Left ventricle myocardium inferior (tissue), 1 donor: ENCODE data around the gene RAB31. TPM values are rescaled to one million over a fixed set of nuclear protein-coding genes. Genes with fewer than 3 reads are reported as not detected.

Experiments
- DNase-seq: peaks from one replicate; pipeline ENCODE4 v3.0.0-alpha.2; 2020
- H3K27ac ChIP-seq: fragments of 200-600 bp; replicated peaks from 2 replicates; pipeline ENCODE4 v1.8.0; 2021
- H3K27me3 ChIP-seq: fragments of 200-600 bp; 2 replicates; pipeline ENCODE4 v1.8.0; 2021; ENCODE audit warnings: low read depth
- H3K36me3 ChIP-seq: fragments of 200-600 bp; 2 replicates; pipeline ENCODE4 v1.8.0; 2021
- H3K4me1 ChIP-seq: fragments of 200-600 bp; 2 replicates; pipeline ENCODE4 v1.8.0; 2021
- H3K4me3 ChIP-seq: fragments of 200-600 bp; 2 replicates; pipeline ENCODE4 v1.8.0; 2021; ENCODE audit warnings: mild to moderate bottlenecking, moderate library complexity
- H3K9me3 ChIP-seq: fragments of 200-600 bp; replicated peaks from 2 replicates; pipeline ENCODE4 v1.8.0; 2021
- CTCF ChIP-seq: fragments of 200-600 bp; IDR thresholded peaks from 2 replicates; pipeline ENCODE4 v1.8.0; 2021; ENCODE audit warnings: antibody characterized with exemption, mild to moderate bottlenecking, borderline replicate concordance
- intact Hi-C: fragments of 100-400 bp; cut with micrococcal nuclease; formaldehyde crosslinking; loops from one replicate; pipeline ENCODE4 v1.11.0; 2022
- total RNA-seq: library from RNA; stranded (reverse); fragmentation: NEBNext Ultra II Directional; extraction: Animal tissue kit (Norgen Biotek cat#: 25700); gene quantifications from one replicate; pipeline ENCODE4 v1.2.1, GENCODE V29; 2021
- donor health status: DM: no; HTN: yes; CAD: no; lungs with severe emphysema.

The RAB31 gene
- total RNA-seq, 1 donor from 2014 or later, result 12.0 TPM

GRCh38 chr18:9720327-9720726 lies 12.2 kb downstream of the RAB31 start:
- H3K4me1 ChIP-seq, result peaks cover 5% of the 10 kb centered on the region
- no peaks in the 10 kb centered on the region for H3K27me3 ChIP-seq
- H3K27ac ChIP-seq, result no peak overlapping the region
- H3K4me3 ChIP-seq, result no peak overlapping the region
- no peak for TF ChIP-seq CTCF
- no peaks in the 10 kb centered on the region for H3K9me3 ChIP-seq
- intact Hi-C loops, result no loop called here
- no peak for DNase-seq
- peaks cover 6% of the 10 kb centered on the region for H3K36me3 ChIP-seq

GRCh38 chr18:9721893-9722550 lies 13.9 kb downstream of the RAB31 start:
- no peak overlapping the region for H3K27ac ChIP-seq

GRCh38 chr18:9722691-9723090 lies 14.6 kb downstream of the RAB31 start:
- no peak overlapping the region for H3K4me3 ChIP-seq
- H3K4me1 ChIP-seq, result peaks cover 5% of the 10 kb centered on the region
- no peak overlapping the region for H3K27ac ChIP-seq
- H3K9me3 ChIP-seq, result no peaks in the 10 kb centered on the region
- intact Hi-C loops, result no loop called here
- H3K27me3 ChIP-seq, result no peaks in the 10 kb centered on the region
- TF ChIP-seq CTCF, result peak; percentile 21
- H3K36me3 ChIP-seq, result peaks cover 6% of the 10 kb centered on the region
- DNase-seq, result no peak

More at GRCh38 chr18:9721893-9722550, 13.9 kb downstream of the RAB31 start:
- Histone ChIP-seq H3K4me1 (peaks cover 5% of the 10 kb centered on the region), H3K36me3 (peaks cover 6% of the 10 kb centered on the region), H3K4me3 (no peak overlapping the region), H3K27me3 (no peaks in the 10 kb centered on the region), H3K9me3 (no peaks in the 10 kb centered on the region)
- TF ChIP-seq CTCF, result no peak
- DNase-seq, result no peak
- intact Hi-C loops, result no loop called here

- no peaks in the 10 kb centered on the region for H3K4me1 ChIP-seq
- H3K27ac ChIP-seq, result no peak overlapping the region
- no peaks in the 10 kb centered on the region for H3K27me3 ChIP-seq
- no peak overlapping the region for H3K4me3 ChIP-seq
- no peak for TF ChIP-seq CTCF
- intact Hi-C loops, result no loop called here
- H3K9me3 ChIP-seq, result no peaks in the 10 kb centered on the region
- H3K36me3 ChIP-seq, result peaks cover 6% of the 10 kb centered on the region
- no peak for DNase-seq
Observed at GRCh38 chr18:9724797-9725585, 16.9 kb downstream of the RAB31 start.

- no peaks in the 10 kb centered on the region for H3K4me1 ChIP-seq
- H3K36me3 ChIP-seq, result peaks cover 6% of the 10 kb centered on the region
- no peak for TF ChIP-seq CTCF
- no peak overlapping the region for H3K27ac ChIP-seq
- intact Hi-C loops, result no loop called here
- H3K4me3 ChIP-seq, result no peak overlapping the region
- H3K9me3 ChIP-seq, result no peaks in the 10 kb centered on the region
- H3K27me3 ChIP-seq, result no peaks in the 10 kb centered on the region
- DNase-seq, result no peak
Observed at GRCh38 chr18:9726175-9726574, 18.1 kb downstream of the RAB31 start.
